GM19351 (cell line): Measurements from ENCODE around the gene CFAP52.
"Not testable (repeated sequence)": the region's sequence is repeated elsewhere in the genome, so short reads cannot be mapped to it uniquely, and the experiment has no call there.

Source experiments
- ATAC-seq: cut with Tn5 transposase; IDR thresholded peaks from one replicate; pipeline ENCODE4 v1.9.1; 2021; ENCODE audit warnings: mild to moderate bottlenecking, moderate library complexity; ENCODE audit not compliant: unreplicated experiment

Gene CFAP52

DNA sequence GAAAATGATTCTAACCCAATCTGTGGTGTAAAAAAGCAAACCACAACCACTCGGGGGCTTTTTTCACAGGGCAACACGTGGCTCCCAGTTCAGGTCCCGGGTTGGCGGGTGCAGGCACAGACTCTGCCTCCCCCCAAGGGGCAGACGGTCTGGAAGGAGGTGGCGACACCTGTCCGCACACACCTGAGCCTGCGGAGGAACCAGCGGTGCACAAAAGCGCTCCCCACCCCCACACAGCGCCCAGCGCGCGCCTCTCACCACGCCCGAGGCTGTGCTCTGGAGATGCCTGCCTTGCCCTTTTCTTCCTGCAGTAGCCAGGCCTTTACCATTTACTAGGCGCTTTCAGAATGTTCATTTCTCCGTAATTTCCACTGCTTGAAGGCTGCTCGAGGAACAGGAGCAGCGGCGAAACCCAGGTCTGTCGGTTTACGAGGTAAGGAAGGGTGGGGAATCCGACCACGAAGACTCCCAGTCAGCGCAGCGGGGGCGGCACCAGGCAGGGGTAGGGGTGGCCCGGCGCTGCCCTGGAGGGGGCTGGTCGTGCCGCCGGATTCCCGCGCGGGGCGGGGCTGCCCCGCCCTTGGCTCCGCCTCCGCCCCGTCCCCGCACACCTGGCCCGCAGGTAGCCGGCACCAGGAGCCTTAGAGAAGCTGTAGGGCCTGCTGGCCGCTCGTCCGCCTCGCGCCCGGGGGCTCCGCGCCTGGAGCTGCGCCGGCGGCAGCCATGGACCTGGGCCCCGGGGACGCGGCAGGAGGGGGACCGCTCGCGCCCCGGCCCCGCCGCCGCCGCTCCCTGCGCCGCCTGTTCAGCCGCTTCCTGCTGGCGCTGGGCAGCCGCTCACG lies 68.7 kb downstream of the CFAP52 start, which contains the start of gene USP43:
Gene USP43, plus strand, starts transcription at position 608 of the 842 bp plus-strand sequence. Its CDS starts 116 bp downstream, at position 724.
- no peak for ATAC-seq

DNA sequence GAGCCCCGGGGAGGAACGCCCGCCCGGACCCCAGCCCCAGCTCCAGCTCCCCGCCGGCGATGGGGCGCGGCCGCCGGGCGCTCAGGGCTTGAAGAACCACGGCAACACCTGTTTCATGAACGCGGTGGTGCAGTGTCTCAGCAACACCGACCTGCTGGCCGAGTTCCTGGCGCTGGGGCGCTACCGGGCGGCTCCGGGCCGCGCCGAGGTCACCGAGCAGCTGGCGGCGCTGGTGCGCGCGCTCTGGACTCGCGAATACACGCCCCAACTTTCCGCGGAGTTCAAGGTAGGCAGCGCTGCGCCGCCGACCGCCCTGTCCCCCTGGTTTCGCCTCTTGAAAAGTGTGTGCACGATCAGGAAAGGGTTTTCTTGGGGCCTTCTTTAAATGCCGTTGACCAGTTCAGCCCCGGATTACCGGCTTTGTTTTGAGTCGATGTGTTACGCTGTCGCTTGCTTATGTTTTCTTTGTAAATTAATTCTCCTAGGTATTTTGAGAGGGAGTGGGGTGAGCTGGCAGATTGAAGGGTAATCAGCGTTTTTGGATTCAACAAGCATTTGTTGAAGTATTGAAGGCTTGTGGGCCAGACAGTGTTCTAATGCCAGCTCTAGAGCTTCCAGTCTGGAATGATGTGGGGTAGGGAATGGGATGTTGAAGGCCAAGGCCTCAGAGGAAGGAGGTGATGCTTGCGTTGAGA lies 69.6 kb downstream of the CFAP52 start:
- no peak for ATAC-seq

DNA sequence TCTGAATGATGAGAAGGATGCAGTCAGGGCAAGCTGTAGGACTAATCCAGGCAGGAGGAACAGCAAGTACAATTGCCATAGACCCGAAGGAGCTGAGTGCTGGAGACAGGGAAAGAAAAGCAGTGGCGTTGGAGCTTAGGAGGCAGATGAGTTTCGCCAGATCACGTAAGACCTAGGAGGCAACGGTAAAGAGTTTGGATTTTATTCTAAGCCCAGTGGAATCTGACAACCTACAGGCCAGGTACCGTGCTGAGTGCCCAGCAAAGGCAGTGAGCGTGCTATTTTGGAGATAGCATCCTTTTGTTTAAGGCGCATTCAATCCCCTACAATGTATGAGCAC lies 70.1 kb downstream of the CFAP52 start:
- no peak for ATAC-seq

DNA sequence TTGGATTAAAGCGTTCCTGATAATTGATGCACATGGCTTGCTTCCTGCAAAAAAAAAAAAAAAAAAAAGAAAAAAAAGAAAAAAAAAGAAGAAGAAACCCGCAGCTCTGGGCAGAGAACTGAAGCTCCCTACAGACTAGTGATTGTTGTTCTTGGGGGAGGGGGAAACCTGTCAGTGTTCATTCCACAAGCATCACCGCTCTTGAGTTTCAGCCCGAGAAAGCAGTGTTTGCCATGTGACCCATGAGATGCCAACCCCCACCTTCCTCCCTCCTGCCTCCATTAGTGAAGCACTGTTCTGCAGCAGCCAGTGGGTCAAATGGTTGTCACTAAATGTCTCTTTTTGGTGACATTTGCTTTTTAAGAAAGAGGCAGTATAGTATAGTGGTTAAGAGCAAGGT lies 70.6 kb downstream of the CFAP52 start:
- ATAC-seq, result no peak

DNA sequence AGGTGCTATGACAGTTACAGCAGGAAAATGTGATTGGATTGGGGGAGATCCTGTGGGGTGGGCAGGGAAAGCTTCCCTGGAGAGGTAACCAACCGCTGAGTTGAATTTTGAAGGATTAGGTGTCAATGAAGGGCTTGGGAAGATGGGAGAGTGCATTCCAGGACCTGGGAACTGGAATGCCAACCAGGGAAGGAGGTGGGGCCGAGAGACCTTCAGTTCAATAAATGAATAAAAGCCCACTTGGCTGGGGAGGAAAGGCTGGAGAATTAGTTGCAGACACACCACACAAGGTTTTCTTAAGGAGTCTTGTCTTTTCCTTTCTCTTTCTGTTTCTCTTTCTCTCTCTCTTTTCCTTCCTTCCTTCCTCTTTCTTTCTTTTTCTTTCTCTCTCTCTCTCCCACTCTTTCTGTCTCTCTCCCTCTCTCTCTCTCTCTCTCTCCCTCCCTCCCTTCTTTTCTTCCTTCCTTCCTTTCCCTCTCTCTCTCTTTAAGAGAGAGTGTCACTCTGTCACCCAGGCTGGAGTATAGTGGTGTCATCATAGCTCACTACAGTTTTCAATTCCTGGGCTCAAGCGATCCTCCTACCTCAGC lies 72.2 kb downstream of the CFAP52 start:
- no peak for ATAC-seq

DNA sequence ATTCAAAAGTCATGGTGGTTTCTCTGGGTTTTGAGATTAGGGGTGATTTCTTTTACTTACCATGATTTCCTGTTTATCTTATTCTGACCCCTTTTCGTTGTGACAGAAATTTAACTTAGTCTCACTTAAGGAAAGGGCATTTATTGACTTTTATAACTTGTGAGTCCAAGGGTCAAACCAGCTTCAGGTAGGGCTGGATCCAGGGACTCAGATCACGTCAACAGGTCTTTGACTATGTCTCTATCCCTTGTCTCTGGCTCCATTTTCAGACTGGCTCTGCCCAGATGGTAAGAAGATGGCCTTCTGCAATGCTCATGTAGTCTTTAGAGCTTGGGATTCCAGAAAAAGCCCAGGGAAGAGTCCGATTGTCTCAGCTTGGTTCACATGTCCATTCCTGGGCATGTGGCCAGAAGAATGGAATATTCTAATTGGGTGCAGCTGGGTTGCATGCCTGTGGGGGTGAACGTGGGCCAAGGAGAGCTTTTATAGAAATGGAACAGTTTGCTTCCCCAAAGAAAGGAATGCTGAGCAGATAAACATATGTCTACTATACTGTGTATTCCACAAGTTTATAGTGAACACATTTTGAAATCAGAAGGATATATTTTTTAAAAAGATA lies 82.3 kb downstream of the CFAP52 start:
- ATAC-seq, result no peak

DNA sequence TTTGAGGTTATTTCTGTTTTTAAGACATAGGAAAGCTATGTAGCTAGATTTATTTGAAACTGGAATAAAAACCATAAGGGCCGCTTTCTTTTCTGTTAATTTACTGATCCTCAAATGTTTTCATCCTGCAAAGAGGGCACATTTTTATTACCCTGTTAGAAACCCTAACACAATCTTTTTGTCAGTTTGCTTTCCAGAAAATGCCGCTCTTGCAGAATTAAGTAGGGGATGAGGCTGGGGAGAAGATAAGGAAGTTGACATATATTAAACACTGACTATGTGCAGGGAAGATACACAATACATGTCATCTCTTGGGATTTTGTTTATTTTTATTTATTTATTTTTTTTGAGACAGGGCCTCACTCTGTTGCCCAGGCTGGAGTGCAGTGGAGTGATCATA lies 84.6 kb downstream of the CFAP52 start:
- ATAC-seq, result no peak

DNA sequence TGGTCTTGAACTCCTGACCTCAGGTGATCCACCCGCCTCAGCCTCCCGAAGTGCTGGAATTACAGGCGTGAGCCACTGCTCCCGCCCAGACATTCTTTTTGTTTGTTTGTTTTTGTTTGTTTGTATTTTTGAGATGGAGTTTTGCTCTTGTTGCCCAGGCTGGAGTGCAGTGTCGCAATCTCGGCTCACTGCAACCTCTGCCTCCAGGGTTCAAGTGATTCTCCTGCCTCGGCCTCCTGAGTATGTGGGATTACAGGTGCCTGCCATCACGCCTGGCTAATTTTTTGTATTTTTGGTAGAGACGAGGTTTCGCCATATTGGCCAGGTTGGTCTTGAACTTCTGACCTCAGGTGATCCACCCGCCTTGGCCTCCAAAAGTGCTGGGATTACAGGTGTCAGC lies 87.1 kb downstream of the CFAP52 start:
- not testable (repeated sequence) for ATAC-seq

DNA sequence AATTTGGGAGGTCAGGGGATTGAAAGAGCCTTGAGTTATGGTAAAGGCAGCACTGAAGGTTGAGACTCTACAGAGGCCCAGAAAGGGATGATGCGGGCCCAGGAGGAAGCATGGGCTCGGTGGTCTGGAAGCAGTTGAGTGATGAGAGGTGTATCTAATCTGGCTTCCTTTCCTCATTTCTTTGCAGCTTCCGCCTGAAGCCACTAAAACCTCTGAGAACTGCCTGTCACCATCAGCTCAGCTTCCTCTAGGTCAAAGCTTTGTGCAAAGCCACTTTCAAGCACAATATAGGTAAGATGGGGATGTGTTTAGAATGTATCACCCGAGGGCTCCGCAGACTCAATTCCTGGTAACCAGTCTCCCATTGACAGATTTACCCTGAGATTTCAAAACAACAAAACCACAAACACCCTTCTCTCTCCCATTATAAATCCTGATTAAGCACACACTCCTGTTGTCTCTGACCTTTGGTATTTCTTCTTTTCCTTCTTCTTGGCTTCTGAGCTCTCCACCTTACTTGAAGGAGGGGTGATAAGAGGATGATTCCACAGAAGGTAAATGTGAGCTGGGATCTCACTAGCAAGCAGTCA lies 90.1 kb downstream of the CFAP52 start:
- ATAC-seq, result no peak

DNA sequence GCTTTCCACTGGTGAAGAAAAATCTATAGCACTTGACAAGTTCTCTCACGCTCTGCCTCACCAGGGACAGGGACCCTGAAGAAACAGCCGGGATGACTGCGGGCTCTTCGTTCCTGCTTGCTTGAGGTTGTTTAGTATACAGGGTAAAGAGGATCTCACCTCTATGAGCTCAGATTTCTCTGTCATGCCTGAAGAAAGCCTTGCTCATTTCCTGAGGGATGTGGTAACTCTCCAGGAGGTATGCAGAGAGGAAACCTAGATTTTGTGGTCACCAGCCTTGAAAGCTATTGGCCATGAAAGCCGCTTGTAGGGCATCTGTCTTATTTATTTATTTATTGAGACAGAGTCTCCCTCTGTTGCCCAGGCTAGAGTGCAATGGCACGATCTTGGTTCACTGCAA lies 92.1 kb downstream of the CFAP52 start:
- no peak for ATAC-seq

DNA sequence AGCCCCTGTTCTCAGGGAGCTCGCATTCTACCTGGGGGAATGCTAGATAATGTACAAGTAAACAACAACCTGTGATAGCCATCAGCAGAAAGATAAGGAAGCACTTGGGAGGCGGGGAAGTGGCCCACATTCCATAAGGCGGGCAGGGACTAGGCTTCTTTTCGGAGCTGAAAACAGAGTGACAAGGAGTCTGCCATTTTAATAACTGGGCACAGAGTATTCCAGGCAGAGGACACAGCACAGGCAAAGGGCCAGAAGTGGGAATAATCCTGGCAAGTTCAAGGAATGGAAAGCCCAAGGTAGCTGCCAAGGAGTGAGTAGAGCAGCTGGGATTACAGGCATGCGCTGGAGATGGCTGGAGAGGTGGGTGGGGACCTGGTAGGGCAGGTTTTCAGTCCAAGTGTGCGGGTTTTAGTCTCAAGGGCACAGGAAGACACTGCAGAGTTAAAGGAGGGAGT lies 93.1 kb downstream of the CFAP52 start:
- no peak for ATAC-seq

DNA sequence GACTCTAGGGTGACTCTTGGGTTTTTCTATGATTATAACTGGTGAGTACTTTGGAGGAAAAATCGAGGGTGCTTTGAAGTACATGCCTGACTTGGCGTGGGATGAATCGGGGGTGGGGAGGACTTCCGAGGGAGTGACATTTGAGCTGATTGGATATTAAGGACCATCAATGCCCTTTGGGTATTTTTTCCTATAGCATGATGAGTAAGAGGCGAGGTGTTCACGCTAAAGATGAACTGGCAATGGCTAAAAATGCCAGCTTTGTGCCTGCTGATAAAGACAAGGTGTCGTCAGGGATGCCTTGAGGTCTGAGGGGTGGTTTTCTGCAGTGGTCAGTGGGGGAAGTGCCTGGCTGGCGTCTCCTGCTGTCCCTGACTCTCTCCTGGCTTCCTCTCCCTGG lies 94.2 kb downstream of the CFAP52 start:
- ATAC-seq, result no peak

DNA sequence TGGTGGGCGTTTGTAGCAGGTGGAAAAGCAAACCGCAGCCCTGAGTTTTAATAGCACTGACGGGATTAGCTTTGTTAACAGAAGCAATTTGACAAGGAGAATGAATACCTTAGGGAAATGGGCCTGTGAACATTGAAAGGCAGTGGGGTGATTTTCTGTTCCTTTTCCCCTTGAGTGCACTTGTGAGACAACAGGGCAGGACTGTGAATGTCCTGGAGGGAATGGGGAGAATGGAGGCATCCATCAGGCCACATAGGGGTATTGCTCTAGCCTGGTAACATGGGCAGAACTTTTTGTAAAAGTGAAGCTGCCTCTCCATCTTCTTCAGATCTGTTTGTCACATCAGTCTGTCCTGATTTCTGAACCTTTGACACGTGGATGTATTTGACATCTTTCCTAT lies 95.1 kb downstream of the CFAP52 start:
- no peak for ATAC-seq

DNA sequence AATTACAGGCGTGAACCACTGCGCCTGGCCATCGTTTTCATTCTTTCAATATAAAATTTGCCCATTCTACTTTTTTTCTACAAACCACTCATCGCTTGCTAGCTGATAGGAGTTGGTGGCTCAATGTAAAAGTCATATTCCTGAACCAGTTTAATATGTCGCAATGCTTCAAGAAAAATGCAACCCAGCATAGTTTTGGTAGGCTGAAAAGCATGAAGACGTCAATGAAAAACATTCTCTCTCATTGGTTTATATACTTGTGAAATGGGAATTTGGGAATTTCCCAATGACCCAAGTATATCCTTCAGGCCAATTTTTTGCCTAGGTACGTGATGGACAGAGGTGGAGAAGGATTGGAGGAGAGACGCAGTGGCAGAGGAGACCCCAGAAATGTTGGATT lies 95.8 kb downstream of the CFAP52 start:
- ATAC-seq, result no peak

DNA sequence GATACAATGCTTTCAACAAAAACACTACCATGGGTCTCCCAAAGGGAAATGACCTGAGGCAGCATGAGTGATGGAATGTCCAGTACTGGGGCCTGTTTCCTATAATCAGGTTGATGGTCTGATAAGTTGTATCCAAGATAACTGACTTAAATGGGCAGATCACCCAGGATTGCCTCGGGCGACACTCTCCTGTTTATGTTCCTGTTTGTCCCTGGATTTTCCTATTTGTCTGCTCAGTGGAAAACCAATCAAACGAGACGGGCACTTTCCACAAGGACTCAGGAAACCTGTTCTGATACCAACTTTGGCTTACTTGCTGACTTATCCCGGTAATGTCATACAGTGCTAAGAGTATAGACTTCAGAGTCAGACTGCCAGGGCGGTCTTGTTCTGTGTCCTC lies 96.2 kb downstream of the CFAP52 start:
- no peak for ATAC-seq

DNA sequence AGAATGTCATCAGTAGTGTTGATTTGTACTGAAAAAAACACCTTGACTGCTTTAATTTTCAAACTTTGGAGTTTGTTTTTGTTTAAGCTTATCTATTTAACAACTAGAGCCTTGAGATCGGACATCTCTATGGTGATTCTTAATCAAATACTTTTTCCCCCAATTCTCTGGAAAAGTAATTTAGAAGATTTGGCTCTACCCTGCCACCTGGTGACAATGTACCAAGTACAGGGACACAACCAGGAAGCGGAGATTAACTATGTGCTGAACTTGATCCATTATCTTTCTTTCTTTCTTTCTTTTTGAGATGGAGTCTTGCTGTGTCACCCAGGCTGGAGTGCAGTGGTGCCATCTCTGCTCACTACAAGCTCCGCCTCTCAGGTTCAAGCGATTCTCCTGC lies 99.6 kb downstream of the CFAP52 start:
- ATAC-seq, result no peak

DNA sequence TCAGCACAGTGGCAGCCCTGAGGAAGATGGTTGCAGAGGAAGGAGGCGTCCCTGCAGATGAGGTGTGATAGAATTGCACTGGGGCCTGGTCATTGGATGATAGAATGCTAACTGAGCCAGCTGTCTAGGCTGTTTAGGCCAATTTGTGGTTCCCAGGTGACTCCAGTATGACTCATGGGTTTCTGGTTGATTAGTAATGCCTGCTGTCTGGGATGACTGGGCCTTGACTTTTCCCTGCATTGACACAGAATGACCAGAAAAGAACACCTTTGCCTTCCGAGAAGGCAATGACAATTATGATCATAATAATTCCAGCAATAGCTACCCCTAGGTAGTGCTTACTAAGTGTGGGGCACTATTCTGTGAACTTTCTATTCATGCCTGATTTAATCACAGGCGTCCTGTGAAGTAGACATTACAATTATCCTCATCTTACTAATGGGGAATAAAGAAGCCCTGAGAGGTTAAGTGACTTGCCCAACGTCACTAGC lies 100.4 kb downstream of the CFAP52 start:
- ATAC-seq, result no peak

DNA sequence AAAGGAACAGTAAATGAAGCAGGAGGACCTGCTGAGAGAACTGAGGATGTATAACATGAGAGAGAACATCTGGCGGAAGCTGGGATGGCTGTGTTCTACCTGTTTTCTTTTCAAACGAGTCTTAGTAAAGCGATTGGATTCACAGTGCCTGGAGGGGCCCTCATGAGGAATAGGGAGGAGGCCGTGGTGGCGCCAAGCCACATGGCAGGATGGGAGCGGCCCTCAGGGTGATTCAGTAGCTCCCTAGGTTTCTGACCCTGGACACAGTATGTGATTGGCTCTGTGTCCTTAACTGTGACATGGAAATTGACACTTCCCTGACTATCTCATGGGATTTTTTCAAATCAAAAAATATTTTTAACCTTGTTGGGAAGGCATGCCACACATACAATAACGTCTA lies 101.0 kb downstream of the CFAP52 start:
- ATAC-seq, result no peak

DNA sequence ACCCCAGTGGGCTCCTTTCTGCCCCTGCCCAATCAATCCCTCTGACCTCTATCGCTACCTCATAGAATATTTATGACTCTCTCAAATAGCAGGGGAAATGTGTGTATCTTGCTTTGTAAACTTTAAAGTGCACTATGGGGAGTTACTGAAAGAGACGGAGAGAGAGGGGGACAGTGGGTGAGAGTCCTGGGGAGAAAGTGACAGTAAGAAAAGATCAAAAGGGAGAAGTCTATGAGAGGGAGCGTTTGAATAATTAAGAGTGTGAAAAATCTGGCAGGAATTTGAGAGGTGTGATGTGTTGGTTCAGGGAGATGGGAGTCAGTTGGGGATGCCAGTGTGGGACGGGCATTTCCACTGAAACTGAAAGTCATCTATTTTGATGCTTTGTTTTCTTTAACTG lies 101.5 kb downstream of the CFAP52 start:
- no peak for ATAC-seq

DNA sequence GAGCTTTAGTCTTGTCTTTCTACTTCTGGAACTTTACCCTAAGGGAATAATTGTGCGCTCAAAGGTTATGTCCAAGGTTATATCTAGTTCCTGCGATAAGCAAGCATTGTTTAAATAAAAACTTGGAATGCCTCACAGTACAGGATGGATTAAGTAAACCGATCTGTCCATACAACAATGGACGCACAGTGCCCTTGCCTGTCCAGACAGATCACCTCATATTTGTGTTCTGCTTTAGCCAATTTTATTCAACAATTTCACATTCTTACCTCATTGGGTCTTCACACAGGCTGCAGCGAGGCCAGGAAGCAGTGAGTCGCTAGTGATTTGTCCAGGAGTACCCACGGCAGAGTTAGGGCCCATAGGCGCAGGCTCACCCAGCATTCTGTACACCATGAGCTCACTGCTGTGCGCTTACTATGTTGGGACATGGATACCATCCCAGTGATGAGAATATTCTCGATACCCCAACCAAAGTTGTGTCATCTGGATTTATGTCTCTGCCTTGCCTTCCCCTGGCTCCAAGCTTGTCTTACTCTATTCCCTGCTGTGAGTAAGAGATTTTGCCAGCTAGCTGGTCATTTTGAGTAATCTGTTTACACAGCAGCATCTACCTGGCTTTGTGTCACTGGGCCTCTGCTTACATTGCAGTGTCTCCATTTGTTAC lies 108.6 kb downstream of the CFAP52 start:
- no peak for ATAC-seq
